GM18526 (cell line): ENCODE data around the gene INPP4B.

Source experiments
- POLR2A ChIP-seq: IDR thresholded peaks from 3 replicates; pipeline ENCODE4 v1.6.1; 2011; ENCODE audit not compliant: insufficient read length; ENCODE audit errors: extremely low read depth

Gene INPP4B

DNA sequence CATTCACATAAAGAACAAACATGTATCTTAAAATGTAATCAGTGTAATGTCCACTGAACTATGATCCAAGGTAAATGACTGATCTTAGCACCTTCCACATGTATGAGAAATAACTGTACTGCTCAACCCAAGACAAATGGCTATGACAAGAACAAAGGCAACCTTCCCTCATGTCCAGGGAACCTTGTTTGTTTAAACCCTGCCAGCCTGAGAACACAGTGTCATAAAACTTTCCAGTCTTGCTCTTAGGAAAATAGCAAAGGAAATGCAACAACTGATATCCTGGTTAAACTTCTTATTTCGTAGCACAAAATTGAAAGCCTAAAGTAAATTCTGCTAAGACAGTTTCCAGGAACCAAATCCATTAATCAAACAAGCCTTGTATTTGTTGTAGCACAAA lies 715.4 kb downstream of the INPP4B start:
- no peak for TF ChIP-seq POLR2A

DNA sequence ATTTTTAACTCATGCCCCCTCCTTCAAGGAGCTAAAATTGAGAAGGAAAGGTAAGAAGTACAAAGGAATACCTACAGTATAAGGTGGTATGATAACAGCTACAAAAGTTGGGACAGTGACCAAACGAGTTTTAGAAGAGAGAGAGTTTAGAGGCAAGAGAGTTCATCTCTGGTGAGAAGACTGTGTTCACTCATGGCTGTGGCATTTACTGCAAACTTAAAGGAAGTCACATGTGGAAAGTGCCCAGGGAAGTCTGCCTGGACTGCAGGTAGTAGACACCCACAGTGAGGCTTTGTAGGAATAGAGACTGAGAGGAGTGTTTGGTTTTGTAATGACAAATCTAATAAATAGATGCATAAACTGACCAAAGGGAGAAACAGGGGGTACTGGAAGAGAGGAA lies 716.2 kb downstream of the INPP4B start:
- no peak for TF ChIP-seq POLR2A

DNA sequence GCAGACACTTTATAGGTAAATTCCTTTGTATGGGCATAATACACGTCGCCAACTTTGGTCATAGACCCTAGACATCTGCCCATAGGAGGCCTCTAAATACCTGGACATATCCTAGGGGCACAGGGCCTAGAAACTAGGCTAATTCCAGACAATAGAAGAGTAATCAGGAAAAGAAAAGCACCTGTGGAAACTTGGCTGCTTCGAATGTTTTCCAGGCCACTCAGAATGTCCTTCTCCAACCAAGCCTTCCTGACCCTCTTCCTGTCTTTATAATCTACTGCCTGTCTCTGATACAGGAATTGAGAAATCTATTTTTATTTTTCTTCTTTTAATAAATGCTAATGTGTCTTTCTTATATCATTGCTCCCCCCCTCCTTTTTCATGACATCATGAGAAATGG lies 716.6 kb downstream of the INPP4B start:
- TF ChIP-seq POLR2A = no peak

DNA sequence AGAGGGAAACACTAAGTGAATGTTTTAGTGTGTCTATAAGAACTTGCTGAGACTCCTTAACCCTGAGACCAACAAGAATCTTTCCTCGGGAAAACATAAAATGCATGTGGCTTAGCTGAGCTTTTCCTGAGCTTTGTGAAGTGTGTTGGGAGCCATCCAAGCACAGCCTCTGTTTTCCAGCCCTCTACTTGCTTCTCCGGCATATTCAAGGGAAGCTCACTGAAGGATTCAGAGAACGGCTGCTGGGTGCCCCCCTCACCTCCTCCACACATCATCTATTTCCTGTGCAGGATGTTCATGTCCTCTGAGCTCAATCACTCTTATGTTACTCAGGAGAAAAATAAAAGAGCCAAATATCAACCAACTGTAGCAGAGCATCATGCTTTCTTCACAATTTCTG lies 717.6 kb downstream of the INPP4B start:
- TF ChIP-seq POLR2A = no peak

DNA sequence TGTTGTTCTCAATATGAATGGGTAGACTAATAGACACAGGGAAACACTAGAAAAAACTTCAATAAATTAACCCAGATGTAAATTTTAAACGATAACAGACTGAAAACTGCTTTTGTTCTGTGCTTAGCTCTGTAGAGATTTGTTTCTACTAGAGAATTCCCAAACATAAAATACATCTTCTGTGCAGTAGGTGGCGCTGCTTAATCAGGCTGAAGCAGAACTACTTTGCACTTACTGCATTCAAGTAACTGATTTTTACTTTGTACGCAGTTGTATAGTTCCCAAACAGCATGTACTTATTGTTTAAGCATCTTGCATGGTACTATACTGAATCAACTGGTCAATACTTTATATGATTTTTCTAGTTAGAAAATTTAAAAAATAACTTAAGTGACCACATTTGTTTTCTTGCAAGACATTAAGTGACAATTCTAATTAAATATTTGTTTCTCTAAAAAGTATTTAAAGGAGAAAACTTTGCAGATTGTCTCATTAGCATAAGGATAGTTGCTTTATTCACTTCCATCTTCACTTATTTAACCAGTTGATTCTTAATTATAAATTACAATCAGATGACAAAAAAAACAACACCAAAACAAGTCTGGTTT lies 719.1 kb downstream of the INPP4B start:
- no peak for TF ChIP-seq POLR2A

DNA sequence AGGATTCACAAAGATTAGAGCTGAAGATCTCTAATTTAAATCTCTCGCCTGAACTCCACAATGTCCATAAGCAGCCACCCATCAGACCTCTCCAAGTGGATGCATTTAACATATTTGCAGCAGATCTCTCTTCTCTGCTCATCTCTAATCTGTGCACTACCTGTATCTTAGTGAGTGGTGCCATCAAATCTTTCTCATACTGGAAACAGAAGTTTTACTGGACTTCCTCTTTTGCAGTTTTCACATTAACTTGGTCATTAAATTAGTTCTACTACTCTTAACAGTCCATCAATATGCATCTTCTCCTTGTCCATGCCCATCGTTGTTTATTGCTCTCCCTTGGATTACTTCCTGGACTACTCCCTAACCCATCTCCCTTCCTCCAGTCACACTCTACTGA lies 721.2 kb downstream of the INPP4B start:
- TF ChIP-seq POLR2A = no peak

DNA sequence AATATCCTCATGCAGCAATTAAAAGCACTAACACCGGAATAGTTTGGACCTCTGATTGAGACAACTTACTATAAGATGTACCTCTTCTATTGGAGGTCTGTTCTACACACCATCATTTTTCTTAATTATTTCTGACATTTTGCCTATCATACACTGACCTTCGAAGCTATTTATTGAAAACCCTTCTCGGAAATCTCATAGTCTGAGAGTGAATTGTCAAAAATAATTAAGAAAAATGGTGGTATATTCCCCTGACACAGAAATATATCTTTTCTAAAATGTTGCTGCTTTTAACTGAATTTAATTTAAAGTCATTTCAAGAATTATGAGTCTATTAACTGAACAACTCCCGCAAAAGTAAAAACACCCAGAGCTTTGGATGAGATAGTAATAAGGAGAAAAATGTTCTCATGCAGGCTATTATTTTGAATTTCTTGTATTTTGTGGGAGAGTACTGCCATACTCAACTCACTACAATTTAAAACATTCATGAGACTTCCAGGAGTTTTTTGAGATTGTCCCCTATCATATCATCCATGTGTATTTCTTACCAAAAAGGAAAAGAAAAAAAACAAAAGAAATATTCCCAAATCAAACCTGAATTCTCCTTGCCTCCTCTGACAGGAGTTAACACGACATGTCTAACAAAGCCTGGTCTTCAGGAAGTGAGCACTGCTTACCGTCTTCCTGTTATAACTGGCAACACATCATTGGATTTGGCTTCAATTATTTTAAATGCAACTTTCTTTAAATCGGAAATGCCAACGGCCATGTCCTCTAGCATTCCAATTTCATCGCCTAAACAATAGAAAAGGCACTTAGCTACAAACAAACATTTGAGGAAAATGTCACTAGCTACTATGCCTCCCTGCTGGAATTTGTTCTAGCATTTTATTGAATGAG lies 724.4 kb downstream of the INPP4B start:
- no peak for TF ChIP-seq POLR2A

DNA sequence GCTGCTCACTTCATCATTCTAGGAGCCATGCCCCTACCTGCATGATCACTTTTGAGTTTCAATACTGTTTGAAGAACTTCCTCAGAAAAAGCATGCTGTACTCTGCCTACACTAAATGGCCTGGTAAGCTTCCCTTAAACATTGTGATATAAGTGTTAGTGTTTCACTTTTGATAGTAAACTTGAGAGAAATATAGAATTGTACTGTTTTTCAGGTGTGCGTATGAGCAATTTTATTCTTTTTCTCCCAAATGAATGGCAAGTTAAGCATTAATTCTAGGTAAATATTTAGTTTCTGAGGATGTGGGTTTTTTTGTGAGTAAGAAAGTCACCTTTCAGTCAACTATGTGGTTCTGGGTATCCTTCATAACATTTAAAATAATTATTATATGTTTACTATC lies 725.2 kb downstream of the INPP4B start:
- no peak for TF ChIP-seq POLR2A

DNA sequence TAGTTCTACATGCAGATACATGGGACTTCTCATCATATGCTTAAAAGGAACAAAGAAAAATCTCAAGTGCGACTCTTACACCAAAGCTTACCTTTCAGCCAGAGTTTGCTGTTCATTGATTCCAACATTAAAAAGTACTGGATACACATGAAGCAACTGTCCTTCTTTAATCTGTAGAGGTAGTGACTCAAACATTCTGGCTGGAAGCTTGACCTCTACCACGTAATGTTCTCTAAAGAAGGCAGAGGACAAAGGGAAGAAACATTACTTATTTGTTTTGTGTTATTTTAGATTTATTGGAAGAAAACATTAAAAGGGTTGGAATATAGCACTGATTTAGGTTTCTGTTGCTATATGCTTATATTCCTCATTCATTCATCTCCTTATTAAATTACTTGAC lies 733.6 kb downstream of the INPP4B start:
- TF ChIP-seq POLR2A = no peak

DNA sequence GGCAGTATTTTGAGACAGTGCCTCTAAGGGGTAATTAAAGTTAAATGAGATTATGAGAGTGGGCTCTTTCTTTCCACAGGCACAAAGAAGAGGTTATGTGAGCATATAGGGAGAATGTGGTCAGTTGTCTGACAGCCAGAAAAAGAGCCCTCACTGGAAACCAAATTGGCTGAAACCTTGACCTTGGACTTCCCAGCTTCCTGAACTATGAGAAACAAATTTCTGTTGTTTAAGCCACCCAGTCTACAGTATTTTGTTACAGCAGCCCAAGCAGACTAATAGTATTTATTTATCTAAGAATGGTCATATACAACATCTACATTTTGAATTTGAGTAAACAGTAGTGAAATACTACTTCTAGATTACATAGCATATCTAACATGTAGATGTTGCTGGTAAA lies 736.0 kb downstream of the INPP4B start:
- no peak for TF ChIP-seq POLR2A

DNA sequence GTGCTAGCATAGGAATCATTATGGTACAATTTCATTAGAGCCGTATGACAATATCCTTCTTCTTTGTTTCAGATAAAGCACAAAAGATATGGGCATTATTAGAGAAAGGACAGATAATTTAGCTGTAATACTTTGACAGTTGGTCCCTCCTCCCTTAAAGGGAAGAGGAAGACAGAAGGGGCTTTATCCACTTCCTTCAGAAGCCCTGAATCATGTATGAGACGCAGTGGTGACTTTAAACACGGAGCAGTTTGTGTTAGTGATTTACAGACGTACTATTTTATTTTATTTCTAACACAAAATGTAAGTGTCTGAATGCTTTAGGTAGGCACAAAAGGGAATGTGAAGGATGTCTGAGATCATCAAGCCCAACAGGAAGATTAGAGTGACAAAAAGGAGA lies 742.1 kb downstream of the INPP4B start:
- no peak for TF ChIP-seq POLR2A

DNA sequence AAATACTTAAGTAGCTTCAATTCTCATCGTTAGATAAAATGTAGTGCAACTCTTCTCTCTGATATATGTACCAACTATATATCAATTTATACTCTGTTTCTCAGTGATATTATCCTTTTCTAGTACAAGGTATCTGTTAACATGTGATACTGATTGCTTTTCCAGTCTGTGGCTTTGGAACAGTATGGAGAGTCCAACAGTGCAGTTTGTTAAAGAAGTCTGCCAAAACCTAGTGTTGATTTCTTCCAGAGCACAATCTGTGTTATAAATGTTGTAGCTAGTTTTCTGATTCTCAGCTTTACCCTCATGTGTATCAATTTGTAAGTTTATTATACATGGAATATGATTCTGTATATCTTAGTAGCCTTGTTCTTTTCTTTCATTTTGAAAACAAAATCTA lies 744.7 kb downstream of the INPP4B start:
- no peak for TF ChIP-seq POLR2A

DNA sequence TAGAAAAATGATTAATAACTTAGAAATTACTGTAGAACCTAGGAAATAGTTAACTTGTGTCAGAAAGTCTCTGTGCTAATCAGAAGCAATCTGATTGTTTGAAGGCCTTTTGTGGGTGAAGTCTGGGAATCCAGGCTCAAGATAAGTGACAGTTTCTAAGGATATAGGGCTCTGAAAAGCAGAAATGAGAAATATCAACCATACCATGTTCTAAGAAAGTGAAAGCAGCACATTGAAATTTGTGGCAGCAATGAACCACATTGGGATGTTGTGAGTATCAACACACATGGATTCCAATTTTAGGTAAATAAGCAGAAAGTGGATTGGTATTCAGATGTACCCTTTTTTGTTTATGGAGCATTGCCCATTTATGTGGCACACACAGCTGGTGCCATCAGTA lies 745.2 kb downstream of the INPP4B start:
- no peak for TF ChIP-seq POLR2A

DNA sequence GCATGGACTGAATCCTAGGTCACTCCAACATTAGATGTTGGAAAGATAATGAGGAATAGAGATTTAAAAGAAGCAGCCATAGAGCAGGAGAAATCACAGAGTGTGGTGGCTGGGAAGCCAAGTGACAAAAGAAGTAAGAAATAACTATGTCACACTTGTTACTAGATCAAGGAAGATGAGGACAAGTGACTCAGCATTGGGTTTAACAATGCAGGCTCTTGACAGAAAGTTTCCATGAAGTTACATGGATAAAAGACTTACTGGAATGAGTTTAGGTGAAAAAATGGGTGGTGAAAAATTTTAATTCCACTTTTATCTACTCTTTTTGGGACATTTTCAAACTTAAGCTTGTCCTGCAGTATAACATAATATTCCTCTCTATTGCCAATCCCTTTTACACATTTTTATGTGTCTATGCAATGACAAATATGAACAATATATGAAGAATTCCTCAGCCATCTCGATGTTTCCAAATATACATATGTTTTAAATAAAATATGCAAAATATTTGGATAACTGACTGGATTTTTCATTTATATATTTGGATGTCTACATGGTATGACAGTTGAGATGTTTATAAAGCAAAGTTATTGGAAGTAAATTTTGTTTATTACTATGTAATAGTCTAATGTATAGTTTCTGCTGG lies 747.1 kb downstream of the INPP4B start:
- no peak for TF ChIP-seq POLR2A

DNA sequence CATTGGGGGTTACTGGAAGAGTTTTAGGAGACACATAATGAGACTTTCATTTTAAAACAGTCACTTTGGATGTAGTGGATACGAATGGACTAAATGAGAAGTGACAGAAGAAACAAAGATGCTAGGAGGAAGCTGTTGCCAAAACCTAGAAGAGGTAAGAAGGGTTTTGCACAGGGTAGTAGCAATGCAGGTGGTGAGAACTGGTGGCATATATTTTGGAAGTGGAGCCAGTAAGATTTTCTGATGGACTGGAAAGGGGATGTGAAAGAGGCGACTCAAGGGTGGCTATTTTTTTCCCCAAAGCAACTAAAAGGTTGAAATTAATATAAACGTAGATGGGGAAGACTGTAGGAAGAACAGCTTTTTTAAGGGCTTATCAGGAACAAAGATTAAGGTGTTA lies 747.7 kb downstream of the INPP4B start:
- no peak for TF ChIP-seq POLR2A

DNA sequence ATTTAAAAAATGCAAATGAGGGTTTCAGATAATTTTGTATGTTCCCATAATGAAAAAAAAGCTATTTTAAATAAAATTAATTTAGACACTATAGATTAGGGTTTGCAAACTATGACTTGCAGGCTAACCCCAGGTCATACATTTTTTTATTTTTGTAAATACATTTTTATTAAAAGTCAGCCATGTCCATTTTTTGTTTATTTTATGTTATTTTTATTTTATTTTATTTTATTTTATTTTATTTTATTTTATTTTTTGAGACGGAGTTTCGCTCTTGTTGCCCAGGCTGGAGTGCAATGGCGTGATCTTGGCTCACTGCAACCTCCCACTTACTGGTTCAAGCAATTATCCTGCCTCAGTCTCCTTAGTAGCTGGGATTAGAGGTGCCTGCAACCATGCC lies 749.1 kb downstream of the INPP4B start:
- no peak for TF ChIP-seq POLR2A
